ENCODE data around the gene TRPV3. TPM values are rescaled to one million over a fixed set of nuclear protein-coding genes. Genes with fewer than 3 reads are reported as not detected.

The TRPV3 gene
- total RNA-seq, 1 experiment from 2014 or later, result 0.35 TPM

DNA sequence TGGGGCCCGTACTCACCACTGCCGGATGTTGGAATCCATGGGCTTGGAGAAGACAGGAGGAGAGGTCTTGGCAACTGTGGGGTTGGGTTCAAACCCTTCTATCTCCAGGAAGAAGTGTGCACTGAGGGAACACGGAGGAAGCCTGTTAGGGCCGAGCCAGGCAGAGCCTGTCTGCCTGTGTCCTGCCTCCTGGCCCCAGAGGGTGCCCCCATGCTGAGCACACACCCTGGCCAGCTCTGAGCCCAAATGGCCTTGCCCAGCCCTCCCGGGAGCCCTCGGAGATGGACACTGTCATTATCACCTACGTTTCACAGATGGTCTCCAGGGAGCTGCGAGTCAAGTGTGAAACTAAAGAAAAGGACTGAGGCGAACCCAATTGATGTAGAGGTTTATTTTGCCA lies 12.5 kb downstream of the TRPV3 start:
- H3K9me3 Mint-ChIP-seq, result peaks cover 17% of the 10 kb centered on the region
- TF ChIP-seq, protein P1, sequence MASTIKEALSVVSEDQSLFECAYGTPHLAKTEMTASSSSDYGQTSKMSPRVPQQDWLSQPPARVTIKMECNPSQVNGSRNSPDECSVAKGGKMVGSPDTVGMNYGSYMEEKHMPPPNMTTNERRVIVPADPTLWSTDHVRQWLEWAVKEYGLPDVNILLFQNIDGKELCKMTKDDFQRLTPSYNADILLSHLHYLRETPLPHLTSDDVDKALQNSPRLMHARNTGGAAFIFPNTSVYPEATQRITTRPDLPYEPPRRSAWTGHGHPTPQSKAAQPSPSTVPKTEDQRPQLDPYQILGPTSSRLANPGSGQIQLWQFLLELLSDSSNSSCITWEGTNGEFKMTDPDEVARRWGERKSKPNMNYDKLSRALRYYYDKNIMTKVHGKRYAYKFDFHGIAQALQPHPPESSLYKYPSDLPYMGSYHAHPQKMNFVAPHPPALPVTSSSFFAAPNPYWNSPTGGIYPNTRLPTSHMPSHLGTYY (CRISPR knock-in tag; IDR thresholded peaks at IDR 0.05), result no peak
- TF ChIP-seq, protein P2, sequence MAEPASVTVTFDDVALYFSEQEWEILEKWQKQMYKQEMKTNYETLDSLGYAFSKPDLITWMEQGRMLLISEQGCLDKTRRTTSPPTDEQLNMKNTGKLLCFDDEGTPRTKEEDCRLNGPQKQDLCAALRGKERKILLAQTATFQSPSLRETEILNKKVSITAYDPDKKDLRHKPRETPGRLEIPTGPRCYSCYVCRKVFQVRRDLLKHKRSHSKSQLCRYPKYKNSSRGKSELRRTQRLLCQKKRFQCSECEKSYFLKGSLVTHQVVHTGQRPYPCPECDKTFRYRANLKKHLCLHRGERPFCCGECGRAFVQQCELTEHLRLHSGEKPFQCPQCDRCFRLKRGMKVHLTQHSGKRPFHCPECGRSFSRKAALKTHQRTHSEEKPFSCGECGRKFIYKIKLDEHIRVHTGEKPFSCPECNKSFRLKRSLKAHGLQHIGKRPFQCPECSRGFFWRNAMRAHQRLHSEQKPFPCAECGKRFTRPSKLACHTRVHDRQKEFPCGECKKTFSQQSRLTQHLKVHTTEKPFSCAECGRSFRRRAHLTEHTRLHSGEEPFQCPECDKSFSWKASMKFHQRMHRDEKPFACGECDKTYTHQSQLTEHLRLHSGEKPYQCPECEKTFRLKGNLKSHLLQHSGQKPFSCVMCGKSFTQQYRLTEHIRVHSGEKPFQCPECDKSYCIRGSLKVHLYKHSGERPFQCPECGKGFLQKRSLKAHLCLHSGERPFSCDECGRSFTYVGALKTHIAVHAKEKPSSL (CRISPR knock-in tag; conservative IDR thresholded peaks at IDR 0.05), result no peak
- TF ChIP-seq, protein P3, sequence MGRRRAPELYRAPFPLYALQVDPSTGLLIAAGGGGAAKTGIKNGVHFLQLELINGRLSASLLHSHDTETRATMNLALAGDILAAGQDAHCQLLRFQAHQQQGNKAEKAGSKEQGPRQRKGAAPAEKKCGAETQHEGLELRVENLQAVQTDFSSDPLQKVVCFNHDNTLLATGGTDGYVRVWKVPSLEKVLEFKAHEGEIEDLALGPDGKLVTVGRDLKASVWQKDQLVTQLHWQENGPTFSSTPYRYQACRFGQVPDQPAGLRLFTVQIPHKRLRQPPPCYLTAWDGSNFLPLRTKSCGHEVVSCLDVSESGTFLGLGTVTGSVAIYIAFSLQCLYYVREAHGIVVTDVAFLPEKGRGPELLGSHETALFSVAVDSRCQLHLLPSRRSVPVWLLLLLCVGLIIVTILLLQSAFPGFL (CRISPR knock-in tag; IDR thresholded peaks at IDR 0.05; ENCODE audit: borderline replicate concordance), result no peak
- no peak for TF ChIP-seq ETV6 (CRISPR knock-in tag; IDR thresholded peaks at IDR 0.05)
- TF ChIP-seq, protein P4, sequence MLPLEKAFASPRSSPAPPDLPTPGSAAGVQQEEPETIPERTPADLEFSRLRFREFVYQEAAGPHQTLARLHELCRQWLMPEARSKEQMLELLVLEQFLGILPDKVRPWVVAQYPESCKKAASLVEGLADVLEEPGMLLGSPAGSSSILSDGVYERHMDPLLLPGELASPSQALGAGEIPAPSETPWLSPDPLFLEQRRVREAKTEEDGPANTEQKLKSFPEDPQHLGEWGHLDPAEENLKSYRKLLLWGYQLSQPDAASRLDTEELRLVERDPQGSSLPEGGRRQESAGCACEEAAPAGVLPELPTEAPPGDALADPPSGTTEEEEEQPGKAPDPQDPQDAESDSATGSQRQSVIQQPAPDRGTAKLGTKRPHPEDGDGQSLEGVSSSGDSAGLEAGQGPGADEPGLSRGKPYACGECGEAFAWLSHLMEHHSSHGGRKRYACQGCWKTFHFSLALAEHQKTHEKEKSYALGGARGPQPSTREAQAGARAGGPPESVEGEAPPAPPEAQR (CRISPR knock-in tag; IDR thresholded peaks at IDR 0.05), result no peak
- TF ChIP-seq FOXK1 (CRISPR knock-in tag; IDR thresholded peaks at IDR 0.05), result no peak
- no peak for TF ChIP-seq PRRX2 (CRISPR knock-in tag; IDR thresholded peaks at IDR 0.05)
- TF ChIP-seq, protein P5, sequence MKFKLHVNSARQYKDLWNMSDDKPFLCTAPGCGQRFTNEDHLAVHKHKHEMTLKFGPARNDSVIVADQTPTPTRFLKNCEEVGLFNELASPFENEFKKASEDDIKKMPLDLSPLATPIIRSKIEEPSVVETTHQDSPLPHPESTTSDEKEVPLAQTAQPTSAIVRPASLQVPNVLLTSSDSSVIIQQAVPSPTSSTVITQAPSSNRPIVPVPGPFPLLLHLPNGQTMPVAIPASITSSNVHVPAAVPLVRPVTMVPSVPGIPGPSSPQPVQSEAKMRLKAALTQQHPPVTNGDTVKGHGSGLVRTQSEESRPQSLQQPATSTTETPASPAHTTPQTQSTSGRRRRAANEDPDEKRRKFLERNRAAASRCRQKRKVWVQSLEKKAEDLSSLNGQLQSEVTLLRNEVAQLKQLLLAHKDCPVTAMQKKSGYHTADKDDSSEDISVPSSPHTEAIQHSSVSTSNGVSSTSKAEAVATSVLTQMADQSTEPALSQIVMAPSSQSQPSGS (CRISPR knock-in tag; IDR thresholded peaks at IDR 0.05; ENCODE audit: borderline replicate concordance, low read depth), result no peak
- no peak for TF ChIP-seq KAT7 (CRISPR knock-in tag; IDR thresholded peaks at IDR 0.05; ENCODE audit: borderline replicate concordance)
- H3K27ac Mint-ChIP-seq, result no peak overlapping the region
- ChIA-PET CTCF (no interaction called here), POLR2A (no interaction called here)
- H3K36me3 Mint-ChIP-seq, result no peaks in the 10 kb centered on the region
- no peaks in the 10 kb centered on the region for H3K27me3 Mint-ChIP-seq (ENCODE audit: low read depth)
- no peak overlapping the region for H3K4me3 Mint-ChIP-seq
- 0 out of 2 replicates have a peak, but pooled peaks cover 3% of the 10 kb centered on the region for H3K4me1 Mint-ChIP-seq
- DNase-seq (ENCODE audit: low spot score) (no peak), ATAC-seq (no peak)

DNA sequence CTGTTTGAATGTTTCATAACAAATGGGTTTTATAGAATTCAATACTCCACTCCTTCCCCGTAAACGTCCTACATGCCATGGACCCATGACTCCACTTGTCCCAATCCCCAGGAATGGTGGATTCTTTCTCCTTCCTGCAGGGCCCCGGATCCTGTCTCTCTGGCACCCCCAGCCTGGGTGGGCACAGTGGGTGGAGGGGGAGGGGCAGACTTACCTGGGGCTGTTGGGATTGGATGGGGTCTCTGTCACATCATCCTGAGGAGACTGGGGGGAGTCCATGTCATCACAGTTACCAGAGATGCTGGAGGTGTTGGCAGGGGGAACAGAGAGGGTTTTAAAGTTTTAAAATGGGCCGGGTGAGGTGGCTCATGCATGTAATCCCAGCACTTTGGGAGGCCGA lies 13.2 kb downstream of the TRPV3 start:
- Mint-ChIP-seq H3K27ac (no peak overlapping the region), H3K27me3 (ENCODE audit: low read depth) (no peaks in the 10 kb centered on the region), H3K9me3 (peaks cover 11% of the 10 kb centered on the region), H3K4me3 (no peak overlapping the region), H3K4me1 (0 out of 2 replicates have a peak, but pooled peaks cover 3% of the 10 kb centered on the region), H3K36me3 (no peaks in the 10 kb centered on the region)
- ATAC-seq, result no peak
- no peak for DNase-seq (ENCODE audit: low spot score)
- CTCF ChIA-PET, result no interaction called here
- POLR2A ChIA-PET, result no interaction called here
- TF ChIP-seq GRHL2 (CRISPR knock-in tag; IDR thresholded peaks at IDR 0.05; ENCODE audit: insufficient replicate concordance, severe bottlenecking), result no peak
- no peak for TF ChIP-seq ZNF121 (CRISPR knock-in tag; IDR thresholded peaks at IDR 0.05)
- TF ChIP-seq, protein P6, sequence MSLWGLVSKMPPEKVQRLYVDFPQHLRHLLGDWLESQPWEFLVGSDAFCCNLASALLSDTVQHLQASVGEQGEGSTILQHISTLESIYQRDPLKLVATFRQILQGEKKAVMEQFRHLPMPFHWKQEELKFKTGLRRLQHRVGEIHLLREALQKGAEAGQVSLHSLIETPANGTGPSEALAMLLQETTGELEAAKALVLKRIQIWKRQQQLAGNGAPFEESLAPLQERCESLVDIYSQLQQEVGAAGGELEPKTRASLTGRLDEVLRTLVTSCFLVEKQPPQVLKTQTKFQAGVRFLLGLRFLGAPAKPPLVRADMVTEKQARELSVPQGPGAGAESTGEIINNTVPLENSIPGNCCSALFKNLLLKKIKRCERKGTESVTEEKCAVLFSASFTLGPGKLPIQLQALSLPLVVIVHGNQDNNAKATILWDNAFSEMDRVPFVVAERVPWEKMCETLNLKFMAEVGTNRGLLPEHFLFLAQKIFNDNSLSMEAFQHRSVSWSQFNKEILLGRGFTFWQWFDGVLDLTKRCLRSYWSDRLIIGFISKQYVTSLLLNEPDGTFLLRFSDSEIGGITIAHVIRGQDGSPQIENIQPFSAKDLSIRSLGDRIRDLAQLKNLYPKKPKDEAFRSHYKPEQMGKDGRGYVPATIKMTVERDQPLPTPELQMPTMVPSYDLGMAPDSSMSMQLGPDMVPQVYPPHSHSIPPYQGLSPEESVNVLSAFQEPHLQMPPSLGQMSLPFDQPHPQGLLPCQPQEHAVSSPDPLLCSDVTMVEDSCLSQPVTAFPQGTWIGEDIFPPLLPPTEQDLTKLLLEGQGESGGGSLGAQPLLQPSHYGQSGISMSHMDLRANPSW (CRISPR knock-in tag; conservative IDR thresholded peaks at IDR 0.05; ENCODE audit: low read depth), result no peak
- TF ChIP-seq, protein P7, sequence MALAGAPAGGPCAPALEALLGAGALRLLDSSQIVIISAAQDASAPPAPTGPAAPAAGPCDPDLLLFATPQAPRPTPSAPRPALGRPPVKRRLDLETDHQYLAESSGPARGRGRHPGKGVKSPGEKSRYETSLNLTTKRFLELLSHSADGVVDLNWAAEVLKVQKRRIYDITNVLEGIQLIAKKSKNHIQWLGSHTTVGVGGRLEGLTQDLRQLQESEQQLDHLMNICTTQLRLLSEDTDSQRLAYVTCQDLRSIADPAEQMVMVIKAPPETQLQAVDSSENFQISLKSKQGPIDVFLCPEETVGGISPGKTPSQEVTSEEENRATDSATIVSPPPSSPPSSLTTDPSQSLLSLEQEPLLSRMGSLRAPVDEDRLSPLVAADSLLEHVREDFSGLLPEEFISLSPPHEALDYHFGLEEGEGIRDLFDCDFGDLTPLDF (CRISPR knock-in tag; IDR thresholded peaks at IDR 0.05), result no peak
- TF ChIP-seq, protein P8, sequence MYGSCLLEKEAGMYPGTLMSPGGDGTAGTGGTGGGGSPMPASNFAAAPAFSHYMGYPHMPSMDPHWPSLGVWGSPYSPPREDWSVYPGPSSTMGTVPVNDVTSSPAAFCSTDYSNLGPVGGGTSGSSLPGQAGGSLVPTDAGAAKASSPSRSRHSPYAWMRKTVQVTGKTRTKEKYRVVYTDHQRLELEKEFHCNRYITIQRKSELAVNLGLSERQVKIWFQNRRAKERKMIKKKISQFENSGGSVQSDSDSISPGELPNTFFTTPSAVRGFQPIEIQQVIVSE (CRISPR knock-in tag; IDR thresholded peaks at IDR 0.05; ENCODE audit: borderline replicate concordance), result no peak
- no peak for TF ChIP-seq GTF2I (CRISPR knock-in tag; conservative IDR thresholded peaks at IDR 0.05)
- TF ChIP-seq TEAD4 (CRISPR knock-in tag; IDR thresholded peaks at IDR 0.05), result no peak
- TF ChIP-seq JAZF1 (CRISPR knock-in tag; IDR thresholded peaks at IDR 0.05), result no peak
- no peak for TF ChIP-seq IRF2 (CRISPR knock-in tag; IDR thresholded peaks at IDR 0.05; ENCODE audit: borderline replicate concordance, low read depth)
- TF ChIP-seq SMAD4 (CRISPR knock-in tag; IDR thresholded peaks at IDR 0.05), result no peak
